GM23338 (cell line): ENCODE results near the gene DIAPH3. TPM values are rescaled to one million over a fixed set of nuclear protein-coding genes. Genes with fewer than 3 reads are reported as not detected.

Source experiments
- ATAC-seq: fragments of 200-7000 bp; cut with Tn5 transposase; 3 replicates; pipeline ENCODE4 v1.9.1; 2020
- DNase-seq: peaks from one replicate; pipeline ENCODE4 v3.0.0-alpha.2; 2015; ENCODE audit warnings: low spot score
- H2AFZ ChIP-seq: fragments of 200-600 bp; sonication (generic); 2 replicates; pipeline ENCODE4 v1.8.0; 2016; ENCODE audit warnings: antibody characterized with exemption, mild to moderate bottlenecking, moderate library complexity
- H3F3A ChIP-seq: fragments of 200-600 bp; sonication (generic); replicated peaks from 2 replicates; pipeline ENCODE4 v1.8.0; 2017; ENCODE audit warnings: antibody characterized with exemption, mixed run types, low read depth
- H3K27ac ChIP-seq: fragments of 200-600 bp; sonication (generic); 2 replicates; pipeline ENCODE4 v1.6.1; 2016; ENCODE audit warnings: low read depth
- H3K27me3 ChIP-seq: fragments of 200-600 bp; sonication (generic); 2 replicates; pipeline ENCODE4 v1.8.0; 2016; ENCODE audit warnings: mild to moderate bottlenecking, mixed run types, moderate library complexity; ENCODE audit not compliant: insufficient read depth
- H3K36me3 ChIP-seq: fragments of 200-600 bp; sonication (generic); 2 replicates; pipeline ENCODE4 v1.8.0; 2016; ENCODE audit warnings: mild to moderate bottlenecking; ENCODE audit not compliant: insufficient read depth
- H3K4me1 ChIP-seq: fragments of 200-600 bp; sonication (generic); 2 replicates; pipeline ENCODE4 v1.8.0; 2016; ENCODE audit warnings: mild to moderate bottlenecking, moderate library complexity; ENCODE audit not compliant: insufficient read depth
- H3K4me2 ChIP-seq: fragments of 200-600 bp; sonication (generic); 2 replicates; pipeline ENCODE4 v1.7.1; 2017; ENCODE audit warnings: mixed run types
- H3K4me3 ChIP-seq: fragments of 200-600 bp; sonication (generic); 2 replicates; pipeline ENCODE4 v1.6.1; 2016; ENCODE audit warnings: mixed run types
- H3K79me2 ChIP-seq: fragments of 200-600 bp; sonication (generic); replicated peaks from 2 replicates; pipeline ENCODE4 v1.8.0; 2017; ENCODE audit warnings: mild to moderate bottlenecking; ENCODE audit not compliant: insufficient read depth
- H3K9me2 ChIP-seq: fragments of 200-600 bp; sonication (generic); 2 replicates; pipeline ENCODE4 v1.8.0; 2017; ENCODE audit not compliant: insufficient read depth
- H4K20me1 ChIP-seq: fragments of 200-600 bp; sonication (generic); replicated peaks from 2 replicates; pipeline ENCODE4 v1.8.0; 2017; ENCODE audit warnings: mild to moderate bottlenecking; ENCODE audit not compliant: insufficient read depth
- H3K27ac Mint-ChIP-seq: 2 replicates; pipeline ENCODE4 v1.8.0; 2020; ENCODE audit warnings: inconsistent platforms, mild to moderate bottlenecking, moderate library complexity, mixed read lengths
- H3K27me3 Mint-ChIP-seq: 3 replicates; pipeline ENCODE4 v1.8.0; 2022; ENCODE audit warnings: low read depth, mild to moderate bottlenecking, moderate library complexity, mixed read lengths, inconsistent platforms; ENCODE audit not compliant: insufficient read depth, poor library complexity
- H3K36me3 Mint-ChIP-seq: 3 replicates; pipeline ENCODE4 v1.8.0; 2021; ENCODE audit warnings: low read depth, mild to moderate bottlenecking, inconsistent platforms, moderate library complexity, mixed read lengths
- H3K4me1 Mint-ChIP-seq: 3 replicates; pipeline ENCODE4 v1.8.0; 2020; ENCODE audit warnings: mild to moderate bottlenecking, inconsistent platforms, mixed read lengths
- H3K4me3 Mint-ChIP-seq: 3 replicates; pipeline ENCODE4 v1.8.0; 2021; ENCODE audit warnings: moderate library complexity, mild to moderate bottlenecking, inconsistent platforms, mixed read lengths
- H3K9me3 Mint-ChIP-seq: 3 replicates; pipeline ENCODE4 v1.8.0; 2020; ENCODE audit warnings: moderate library complexity, mild to moderate bottlenecking, inconsistent platforms, mixed read lengths
- CREB1 ChIP-seq: fragments of 250-450 bp; sonication (Bioruptor Pico); IDR thresholded peaks from 2 replicates; pipeline ENCODE4 v1.5.0; 2020; ENCODE audit warnings: low read depth, mild to moderate bottlenecking, moderate library complexity
- ETS1 ChIP-seq: IDR thresholded peaks from 2 replicates; pipeline ENCODE4 v1.6.1; 2016; ENCODE audit warnings: antibody characterized with exemption
- EZH2 ChIP-seq: fragments of 200-600 bp; sonication (generic); IDR thresholded peaks from one replicate; pipeline ENCODE4 v1.8.0; 2017; ENCODE audit warnings: antibody characterized with exemption, mild to moderate bottlenecking, low read depth; ENCODE audit not compliant: unreplicated experiment
- EZH2phosphoT487 ChIP-seq: fragments of 200-600 bp; sonication (generic); IDR thresholded peaks from one replicate; pipeline ENCODE4 v1.8.1; 2018; ENCODE audit warnings: antibody characterized with exemption; ENCODE audit not compliant: unreplicated experiment
- JUNB ChIP-seq: IDR thresholded peaks from one replicate; pipeline ENCODE4 v1.6.1; 2016; ENCODE audit warnings: antibody characterized with exemption; ENCODE audit not compliant: unreplicated experiment
- REST ChIP-seq: IDR thresholded peaks from one replicate; pipeline ENCODE4 v1.6.1; 2018; ENCODE audit warnings: antibody characterized with exemption; ENCODE audit not compliant: unreplicated experiment
- STAT1 ChIP-seq: IDR thresholded peaks from one replicate; pipeline ENCODE4 v1.6.1; 2016; ENCODE audit warnings: antibody characterized with exemption; ENCODE audit not compliant: unreplicated experiment
- ZNF114 ChIP-seq: fragments of 250-450 bp; sonication (Bioruptor Pico); IDR thresholded peaks from 2 replicates; pipeline ENCODE4 v1.5.0; 2020; ENCODE audit warnings: mild to moderate bottlenecking, moderate library complexity
- ZNF331 ChIP-seq: fragments of 250-450 bp; sonication (Bioruptor Pico); IDR thresholded peaks from 2 replicates; pipeline ENCODE4 v1.5.0; 2020; ENCODE audit warnings: low read depth, mild to moderate bottlenecking, moderate library complexity
- ZNF462 ChIP-seq: fragments of 250-450 bp; sonication (Bioruptor Pico); IDR thresholded peaks from 2 replicates; pipeline ENCODE4 v1.5.0; 2020; ENCODE audit warnings: mild to moderate bottlenecking, moderate library complexity
- polyA plus RNA-seq: library from polyadenylated mRNA; unstranded; fragments of >200 nt; fragmentation: Nextera tagmentation; extraction: Ambion mirVana; gene quantifications from 2 replicates; pipeline ENCODE4 v1.2.1, GENCODE V29; 2016
- total RNA-seq: library from RNA; depleted of rRNA; stranded (reverse); fragments of >200 nt; shearing (Covaris generic); gene quantifications from 2 replicates; pipeline ENCODE4 v1.2.3, GENCODE V29; 2014

DIAPH3 gene
- total and polyA plus RNA-seq, 2 experiments from 2014 or later, result 23.4 to 30.2 TPM

GRCh38 chr13:59666504-59666903 is 497.2 kb downstream of the DIAPH3 start (continued):
- TF ChIP-seq REST, result no peak
- TF ChIP-seq JUNB, result no peak
- no peak for TF ChIP-seq EZH2phosphoT487

GRCh38 chr13:59665732-59666131 is 498.0 kb downstream of the DIAPH3 start:
- H3K4me3 Mint-ChIP-seq, result no peak overlapping the region
- ATAC-seq (no peak), DNase-seq (no peak)
- no peaks in the 10 kb centered on the region; the same call in 2 of the 3 replicates for H3K9me3 Mint-ChIP-seq
- no peaks in the 10 kb centered on the region for H3F3A ChIP-seq
- H3K4me3 ChIP-seq, result no peak overlapping the region
- H3K79me2 ChIP-seq, result no peaks in the 10 kb centered on the region
- H4K20me1 ChIP-seq, result no peaks in the 10 kb centered on the region
- H3K4me2 ChIP-seq, result no peak overlapping the region
- peaks cover 20% of the 10 kb centered on the region for H3K36me3 Mint-ChIP-seq
- no peaks in the 10 kb centered on the region for H3K27me3 ChIP-seq
- H3K27ac ChIP-seq, result 0 out of 2 replicates have a peak overlapping the region, but pooled peaks have one; percentile 69
- peaks cover 29% of the 10 kb centered on the region for H3K4me1 Mint-ChIP-seq
- H2AFZ ChIP-seq, result no peak overlapping the region
- no peak overlapping the region for H3K27ac Mint-ChIP-seq
- no peaks in the 10 kb centered on the region for H3K27me3 Mint-ChIP-seq
- no peaks in the 10 kb centered on the region; the same call in 1 of the 2 replicates for H3K9me2 ChIP-seq
- H3K4me1 ChIP-seq, result peaks cover 17% of the 10 kb centered on the region
- H3K36me3 ChIP-seq, result no peaks in the 10 kb centered on the region
- no peak for TF ChIP-seq ETS1
- TF ChIP-seq JUNB, result no peak
- no peak for TF ChIP-seq ZNF114
- TF ChIP-seq CREB1, result no peak
- TF ChIP-seq REST, result no peak
- TF ChIP-seq ZNF462 (CRISPR knock-in tag), result no peak
- TF ChIP-seq EZH2, result no peak
- TF ChIP-seq ZNF331 (CRISPR knock-in tag), result no peak
- no peak for TF ChIP-seq STAT1
